HG03469 (cell line): ENCODE measurements around the gene EARS2.
"Not testable (repeated sequence)": the region's sequence is repeated elsewhere in the genome, so short reads cannot be mapped to it uniquely, and the experiment has no call there.

Experiments used
- ATAC-seq: cut with Tn5 transposase; IDR thresholded peaks from one replicate; pipeline ENCODE4 v1.9.1; 2021; ENCODE audit warnings: mild to moderate bottlenecking, moderate library complexity, moderate number of reproducible peaks; ENCODE audit not compliant: unreplicated experiment

Gene EARS2

GRCh38 chr16:23570992-23571632, 14.0 kb upstream of the EARS2 start:
- ATAC-seq = no peak

DNA sequence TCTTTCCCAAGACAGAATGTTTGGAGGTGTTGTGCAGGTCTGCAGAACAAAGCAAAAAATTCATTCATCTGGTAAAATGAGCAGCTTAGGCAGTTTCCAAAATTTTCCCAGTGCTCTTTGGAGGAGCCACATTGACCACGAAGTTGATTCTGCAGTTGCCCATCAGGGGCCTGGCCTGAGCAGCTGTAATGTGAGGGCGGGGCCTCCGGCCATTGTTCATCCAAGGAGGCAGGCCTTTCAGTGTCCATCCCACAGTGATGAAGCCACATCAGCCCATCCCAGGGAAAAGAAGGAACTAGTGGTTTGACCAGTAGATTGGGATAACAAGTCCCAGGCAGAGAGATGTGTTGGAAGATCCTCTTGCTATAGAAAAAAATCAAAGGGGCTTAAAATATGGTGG, 10.5 kb upstream of the EARS2 start:
- ATAC-seq = no peak

DNA sequence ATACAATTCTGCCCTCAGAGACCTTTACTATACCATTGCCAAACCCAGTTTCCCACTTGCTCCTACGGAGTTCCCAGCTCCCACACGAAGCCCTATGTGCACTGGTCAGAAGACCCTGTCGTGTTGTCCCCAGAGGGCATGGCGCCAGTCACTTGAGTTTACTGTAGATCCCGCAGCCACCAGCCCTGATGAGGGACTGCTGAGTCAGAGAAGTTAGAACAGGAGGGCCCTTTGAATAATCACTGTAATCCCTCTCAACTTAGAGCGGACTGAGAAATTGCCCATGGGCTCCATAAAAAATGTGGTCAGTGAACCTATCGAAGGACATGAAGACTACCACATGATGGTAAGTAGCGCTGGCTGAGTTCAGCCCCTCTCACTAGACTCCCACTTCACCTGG, 9.6 kb upstream of the EARS2 start:
- ATAC-seq = no peak

- ATAC-seq = no peak
These were observed 7.6 kb upstream of the EARS2 start for GRCh38 chr16:23564575-23565363.

DNA sequence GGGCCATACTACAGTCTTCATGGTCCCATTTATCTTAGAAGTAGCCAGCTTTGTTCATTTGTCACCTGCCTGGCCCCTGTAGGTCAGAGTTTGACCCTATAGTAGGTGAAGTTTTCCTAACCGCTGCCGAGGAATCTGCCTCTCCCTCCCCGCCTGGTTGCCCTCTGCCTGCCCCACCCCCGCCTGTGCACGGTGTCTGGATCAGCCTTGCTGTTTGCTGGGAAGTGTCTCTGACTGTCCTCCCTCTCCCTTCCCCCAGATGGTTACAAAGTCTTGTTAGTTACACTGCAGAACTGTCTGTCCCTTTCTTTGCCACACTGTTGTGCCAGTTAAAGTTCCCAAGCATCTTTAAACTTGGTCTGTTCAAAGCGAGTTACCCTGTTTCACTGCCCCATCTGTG, 6.0 kb upstream of the EARS2 start:
- no peak for ATAC-seq

DNA sequence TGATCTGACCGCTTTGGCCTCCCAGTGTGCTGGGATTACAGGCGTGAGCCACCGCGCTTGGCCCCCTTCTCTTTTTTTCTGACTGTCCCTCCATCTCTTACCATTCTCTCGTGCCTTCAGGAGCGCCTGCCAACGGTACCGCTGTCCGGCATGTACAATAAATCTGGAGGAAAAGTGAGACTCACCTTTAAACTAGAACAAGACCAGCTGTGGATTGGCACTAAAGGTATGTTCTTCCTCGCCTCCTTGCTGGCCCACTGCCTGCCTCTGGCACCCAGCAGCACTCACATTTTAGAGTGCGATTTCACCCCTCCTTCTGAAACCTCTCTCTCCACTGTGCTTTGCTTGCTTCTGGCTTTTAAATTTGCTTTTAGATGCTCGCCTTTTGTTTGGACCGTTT, 5.4 kb upstream of the EARS2 start:
- ATAC-seq = no peak

DNA sequence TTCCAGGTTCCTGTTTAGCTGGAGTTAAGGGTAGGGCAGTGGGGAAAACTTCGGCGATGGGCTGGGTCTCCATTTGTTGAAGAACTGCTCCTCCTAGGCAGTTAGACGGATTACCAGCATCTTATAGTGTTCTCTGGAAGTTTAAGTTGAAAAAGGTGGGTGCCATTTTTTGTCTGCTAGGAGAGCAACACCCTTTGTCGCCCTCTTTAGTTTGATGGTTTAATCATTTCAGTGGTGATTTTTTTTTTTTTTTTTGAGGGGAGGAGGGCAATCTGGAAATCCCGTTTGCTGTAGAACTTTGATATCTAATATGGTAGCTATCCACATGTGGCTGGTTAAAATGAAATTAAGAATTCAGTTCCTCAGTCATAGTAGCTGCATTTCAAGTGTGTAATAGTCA, 4.4 kb upstream of the EARS2 start:
- no peak for ATAC-seq

- no peak for ATAC-seq
These were observed 891 bp upstream of the EARS2 start for GRCh38 chr16:23557779-23558702.

DNA sequence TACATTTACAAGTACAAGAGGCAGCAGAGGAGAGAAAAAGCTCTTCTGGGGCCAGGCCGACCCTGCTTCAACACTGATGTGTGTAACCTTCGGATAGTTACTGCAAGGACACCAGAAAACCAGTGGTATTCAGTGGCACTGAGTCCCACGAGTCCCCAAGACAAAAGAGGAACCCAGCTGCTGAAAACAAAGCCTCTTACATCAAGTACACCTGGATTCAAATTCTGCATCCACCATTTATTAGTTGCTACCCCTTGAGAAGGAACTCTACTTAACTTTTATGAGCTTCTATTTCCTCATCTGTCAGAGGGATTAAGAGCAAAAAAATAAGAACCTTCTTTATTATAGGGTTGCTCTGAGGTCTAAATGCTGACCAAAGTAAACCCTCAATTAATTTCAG, 2.6 kb downstream of the EARS2 start:
- ATAC-seq = no peak

DNA sequence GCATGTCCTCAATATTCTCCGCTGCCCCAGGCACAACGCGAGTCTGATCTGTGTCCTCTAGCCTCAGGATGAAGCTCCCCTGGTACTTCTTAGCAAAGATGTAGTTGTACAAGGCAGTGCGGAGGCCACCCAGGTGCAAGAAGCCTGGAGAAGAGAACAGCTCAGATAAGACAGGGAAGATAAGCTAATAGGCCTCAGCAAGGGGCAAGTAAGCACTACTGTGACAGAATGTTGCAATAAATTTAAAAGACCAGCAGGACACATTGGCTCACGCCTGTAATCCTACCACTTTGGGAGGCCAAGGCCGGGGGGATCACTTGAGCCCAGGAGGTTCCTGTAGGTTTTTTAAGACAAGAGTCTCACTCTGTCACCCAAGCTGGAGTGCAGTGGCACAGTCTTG, 5.0 kb downstream of the EARS2 start:
- no peak for ATAC-seq

DNA sequence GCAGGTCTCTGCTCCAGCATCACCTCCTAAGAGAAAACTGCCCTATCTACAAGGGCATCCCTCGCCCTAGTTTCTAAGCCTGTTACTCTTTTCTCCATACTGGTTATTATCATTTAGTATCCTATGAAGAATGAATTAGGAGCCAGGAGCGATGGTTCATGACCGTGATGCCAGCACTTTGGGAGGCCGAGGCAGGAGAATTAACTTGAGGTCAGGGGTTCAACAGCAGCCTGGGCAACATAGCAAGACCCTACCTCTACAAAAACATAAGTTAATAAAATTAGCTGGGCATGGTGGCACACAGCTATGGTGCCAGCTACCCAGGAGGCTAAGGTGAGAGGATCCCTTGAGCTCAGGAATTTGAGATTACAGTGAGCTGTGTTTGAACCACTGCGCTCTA, 7.2 kb downstream of the EARS2 start:
- no peak for ATAC-seq

GRCh38 chr16:23544436-23544835, 12.7 kb downstream of the EARS2 start:
- ATAC-seq = no peak

- not testable (repeated sequence) for ATAC-seq
These were observed 16.4 kb downstream of the EARS2 start for GRCh38 chr16:23540817-23541178.

DNA sequence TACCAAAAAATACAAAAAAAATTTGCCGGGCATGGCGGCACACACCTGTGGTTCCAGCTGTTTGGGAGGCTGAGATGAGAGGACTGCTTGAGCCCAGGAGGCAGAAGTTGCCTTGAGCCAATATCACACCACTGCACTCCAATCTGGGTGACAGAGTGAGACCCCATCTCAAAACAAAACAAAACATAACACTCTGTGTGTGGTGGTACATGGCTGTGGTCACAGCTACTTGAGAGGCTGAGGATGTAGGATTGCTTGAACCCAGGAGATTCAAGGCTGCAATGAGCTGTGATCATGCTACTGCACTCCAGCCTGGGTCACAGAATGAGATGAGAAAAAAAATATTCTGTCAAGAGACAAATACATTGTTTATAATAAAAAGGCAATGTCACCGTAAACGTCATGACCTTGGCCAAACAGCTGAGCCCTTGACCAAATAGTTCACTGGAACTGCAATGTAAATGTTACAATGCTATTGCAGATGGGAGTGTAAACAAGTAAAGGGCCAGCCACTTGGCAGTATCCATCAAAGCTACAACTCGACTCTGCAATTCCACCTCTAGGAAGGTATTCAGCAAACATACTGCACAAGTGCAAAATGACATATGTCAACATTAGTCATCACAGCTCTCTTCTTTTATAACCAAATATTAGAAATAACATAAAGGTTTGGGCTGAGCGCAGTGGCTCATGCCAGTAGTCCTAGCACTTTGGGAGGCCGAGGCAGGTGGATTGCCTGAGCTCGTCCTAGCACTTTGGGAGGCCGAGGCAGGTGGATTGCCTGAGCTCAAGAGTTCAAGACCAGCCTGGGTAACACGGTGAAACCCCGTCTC, 16.9 kb downstream of the EARS2 start:
- ATAC-seq = no peak

GRCh38 chr16:23538919-23539278, 18.3 kb downstream of the EARS2 start:
- no peak for ATAC-seq

DNA sequence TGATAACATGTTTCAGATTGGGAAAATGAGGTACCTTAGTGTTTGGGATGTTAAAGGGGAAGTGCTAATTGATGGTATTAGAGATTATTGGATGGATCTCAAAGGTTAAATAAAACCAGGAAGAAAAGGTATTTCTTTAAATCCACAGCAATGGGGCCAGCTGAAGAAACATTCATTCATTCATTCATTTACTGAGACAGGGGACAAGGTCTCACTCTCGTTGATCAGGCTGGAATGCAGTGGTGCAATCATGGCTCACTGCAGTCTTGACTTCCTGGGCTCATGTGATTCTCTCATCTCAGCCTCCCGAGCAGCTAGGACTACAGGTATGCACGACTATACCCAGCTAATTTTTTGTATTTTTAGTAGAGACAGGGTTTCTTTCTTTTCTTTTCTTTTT, 19.8 kb downstream of the EARS2 start:
- ATAC-seq = no peak

DNA sequence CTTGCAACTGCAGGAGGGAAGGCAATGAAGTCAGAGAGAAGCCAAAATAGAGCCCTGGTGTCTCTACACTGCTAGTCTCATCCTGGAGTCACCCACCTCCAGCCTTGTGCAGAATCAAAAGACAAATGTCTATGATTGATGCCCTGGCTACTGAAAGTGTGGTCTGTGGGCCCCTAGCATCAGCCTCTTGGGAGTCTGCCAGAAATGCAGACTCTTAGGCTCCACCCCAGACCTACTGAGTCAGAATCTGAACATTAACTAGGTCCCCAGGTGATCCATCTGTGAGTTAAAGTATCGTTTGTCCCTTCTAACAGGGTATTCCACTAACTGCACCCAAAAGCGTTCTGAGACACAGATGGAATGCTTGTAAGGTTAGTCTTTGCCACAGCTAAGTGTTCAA, 21.2 kb downstream of the EARS2 start:
- ATAC-seq = no peak

GRCh38 chr16:23534868-23535860, 22.0 kb downstream of the EARS2 start:
- no peak for ATAC-seq

DNA sequence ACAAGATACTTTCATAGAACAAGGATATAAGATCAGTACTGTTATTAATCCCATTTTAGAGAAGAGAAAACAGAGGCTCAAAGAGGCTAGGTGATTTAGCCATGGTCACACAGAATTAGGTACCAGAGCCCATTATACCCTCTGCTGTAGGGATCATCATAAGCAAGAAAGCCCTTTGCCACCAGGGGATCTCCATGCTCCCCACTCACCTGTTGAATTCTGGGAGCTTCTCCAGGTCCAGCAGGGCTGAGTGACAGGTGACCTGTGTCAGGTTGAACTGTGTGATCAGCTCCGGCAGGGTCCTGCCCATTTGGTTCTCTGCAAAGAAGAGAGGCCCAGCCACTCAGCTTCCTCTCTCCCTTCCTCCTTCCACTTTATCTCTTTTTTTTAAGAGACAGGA, 24.7 kb downstream of the EARS2 start:
- ATAC-seq = no peak

GRCh38 chr16:23530062-23530461, 27.1 kb downstream of the EARS2 start:
- no peak for ATAC-seq
